GM12892 (cell line): ENCODE measurements around the gene DIO1. TPM values are rescaled to one million over a fixed set of nuclear protein-coding genes. Genes with fewer than 3 reads are reported as not detected.
"Not testable (repeated sequence)": the region's sequence is repeated elsewhere in the genome, so short reads cannot be mapped to it uniquely, and the experiment has no call there.

Experiments
- DNase-seq: peaks from one replicate; pipeline ENCODE4 v3.0.0; 2011; ENCODE audit not compliant: insufficient read length
- FAIRE-seq: peaks from 2 replicates; lab custom pipeline; 2011; peaks lifted over from hg19 to GRCh38; lab: Jason Lieb, UNC
- POLR2A ChIP-seq: IDR thresholded peaks from 2 replicates; pipeline ENCODE4 v1.6.1; 2011; ENCODE audit warnings: low read depth, low read length, control low read depth
- POLR2AphosphoS5 ChIP-seq: IDR thresholded peaks from 2 replicates; pipeline ENCODE4 v1.6.1; 2011; ENCODE audit warnings: low read depth, low read length, control low read depth
- TAF1 ChIP-seq: IDR thresholded peaks from 2 replicates; pipeline ENCODE4 v1.6.1; 2011; ENCODE audit warnings: low read depth, mild to moderate bottlenecking, control low read depth, low read length, borderline replicate concordance
- polyA plus RNA-seq: library from polyadenylated mRNA; unstranded; fragments of >200 nt; gene quantifications from one replicate; pipeline ENCODE4 v1.2.1, GENCODE V29; 2012; ENCODE audit warnings: missing spikeins, inconsistent platforms; ENCODE audit not compliant: missing spikeins

Gene DIO1
- polyA plus RNA-seq = 0.15 TPM

- TF ChIP-seq POLR2A (no peak), TAF1 (no peak), POLR2AphosphoS5 (no peak)
- no peak for FAIRE-seq
- DNase-seq = no peak
Observed at GRCh38 chr1:53893999-53894636, at the start of gene DIO1. Gene DIO1, plus strand, starts transcription at chr1:53894187. Its CDS starts 24 bp downstream, at chr1:53894211.

GRCh38 chr1:53847980-53848379, 46.0 kb upstream of the DIO1 start:
- FAIRE-seq (no peak), DNase-seq (no peak)
- TF ChIP-seq TAF1 (no peak), POLR2A (no peak), POLR2AphosphoS5 (no peak)

- TF ChIP-seq POLR2A = no peak
- no peak for TF ChIP-seq POLR2AphosphoS5
- TF ChIP-seq TAF1 = no peak
- DNase-seq = no peak
- no peak for FAIRE-seq
Observed at GRCh38 chr1:53850082-53850673, 43.8 kb upstream of the DIO1 start.

- TF ChIP-seq TAF1 (no peak), POLR2AphosphoS5 (no peak), POLR2A (no peak)
- FAIRE-seq (no peak), DNase-seq (no peak)
Observed at GRCh38 chr1:53851571-53852285, 42.3 kb upstream of the DIO1 start.

GRCh38 chr1:53860967-53861411, 33.0 kb upstream of the DIO1 start:
- FAIRE-seq = peak; percentile 74
- TF ChIP-seq POLR2A (no peak), TAF1 (no peak), POLR2AphosphoS5 (no peak)
- DNase-seq = peak; percentile 25

- DNase-seq (no peak), FAIRE-seq (no peak)
- no peak for TF ChIP-seq TAF1
- no peak for TF ChIP-seq POLR2AphosphoS5
- TF ChIP-seq POLR2A = no peak
Observed at GRCh38 chr1:53862507-53862906, 31.5 kb upstream of the DIO1 start.

GRCh38 chr1:53868565-53868964, 25.4 kb upstream of the DIO1 start:
- TF ChIP-seq POLR2A (no peak), TAF1 (no peak)
- no peak for FAIRE-seq
- DNase-seq = no peak

- no peak for DNase-seq
- TF ChIP-seq TAF1 (no peak), POLR2AphosphoS5 (no peak), POLR2A (no peak)
Observed at GRCh38 chr1:53869454-53870117, 24.4 kb upstream of the DIO1 start.

GRCh38 chr1:53871221-53871620, 22.8 kb upstream of the DIO1 start:
- DNase-seq = no peak
- no peak for FAIRE-seq
- TF ChIP-seq POLR2AphosphoS5 = no peak
- no peak for TF ChIP-seq POLR2A
- no peak for TF ChIP-seq TAF1

More at GRCh38 chr1:53869454-53870117, 24.4 kb upstream of the DIO1 start:
- FAIRE-seq = no peak

- FAIRE-seq (no peak), DNase-seq (no peak)
- TF ChIP-seq POLR2AphosphoS5 = no peak
Observed at GRCh38 chr1:53871773-53872484, 22.1 kb upstream of the DIO1 start.

GRCh38 chr1:53875150-53875549, 18.8 kb upstream of the DIO1 start:
- FAIRE-seq, DNase-seq: not testable (repeated sequence)
